Vagina (tissue), 2 donors: ENCODE measurements around the gene PIK3R1.

Source experiments
- CTCF ChIP-seq, 3 experiments: fragments of 450-650 bp in 2 of 3; fragments of 200-600 bp in 1 of 3; sonication (generic) in 1 of 3; IDR thresholded peaks; one replicate each; pipeline ENCODE4 v1.5.1; 2017 to 2019; ENCODE audit warnings: antibody characterized with exemption in 3 of 3, mild to moderate bottlenecking in 2 of 3, moderate library complexity in 2 of 3
- POLR2A ChIP-seq, 2 donors: fragments of 450-650 bp; IDR thresholded peaks; one replicate each; pipeline ENCODE4 v1.6.1; 2017; ENCODE audit warnings: antibody characterized with exemption in 2 of 2, mild to moderate bottlenecking in 2 of 2, moderate library complexity in 2 of 2
- POLR2AphosphoS5 ChIP-seq, 2 donors: sonication (generic); formaldehyde crosslinking; IDR thresholded peaks; one replicate each; pipeline ENCODE4 v1.9.0; 2017; ENCODE audit warnings: antibody characterized with exemption in 2 of 2, mild to moderate bottlenecking in 2 of 2, low read depth in 1 of 2; ENCODE audit not compliant: insufficient read depth in 1 of 2

- no peak for TF ChIP-seq CTCF (IDR thresholded peaks at IDR 0.05)
- TF ChIP-seq POLR2AphosphoS5 (IDR thresholded peaks at IDR 0.05; ENCODE audit: insufficient read depth in 1 of 2, low read depth in 1 of 2) = no peak
- no peak for TF ChIP-seq POLR2A (IDR thresholded peaks at IDR 0.05)
These were observed 39.3 kb upstream of the PIK3R1 start for GRCh38 chr5:68176253-68176652.
